Left lung (tissue), 10 donors: ENCODE measurements around the gene IL4R. TPM values are rescaled to one million over a fixed set of nuclear protein-coding genes. Genes with fewer than 3 reads are reported as not detected.

Source experiments
- ATAC-seq: fragments of 200-7000 bp; cut with Tn5 transposase; one replicate; pipeline ENCODE4 v1.9.1; 2020; ENCODE audit warnings: moderate library complexity
- DNase-seq, 4 donors: peaks; one replicate each; pipeline ENCODE4 v3.0.0-alpha.2; 2013 to 2020
- H3K27ac ChIP-seq, 2 donors: fragments of 200-600 bp; sonication (generic) in 1 of 2; one replicate each; pipeline versions ENCODE4 v1.5.0 to v1.8.0; 2020 to 2021
- H3K27me3 ChIP-seq, 2 donors: fragments of 200-600 bp; sonication (generic) in 1 of 2; one replicate each; pipeline versions ENCODE4 v1.5.0 to v1.8.0; 2020 to 2021
- H3K36me3 ChIP-seq, 2 donors: fragments of 200-600 bp; sonication (generic) in 1 of 2; one replicate each; pipeline versions ENCODE4 v1.5.0 to v1.8.0; 2020 to 2021
- H3K4me1 ChIP-seq, 2 donors: fragments of 200-600 bp; one replicate each; pipeline ENCODE4 v1.8.0; 2021
- H3K4me3 ChIP-seq, 2 donors: fragments of 200-600 bp; sonication (generic) in 1 of 2; one replicate each; pipeline versions ENCODE4 v1.5.0 to v1.8.0; 2020 to 2021; ENCODE audit warnings: mild to moderate bottlenecking in 1 of 2
- H3K9me3 ChIP-seq, 2 donors: fragments of 200-600 bp; sonication (generic) in 1 of 2; one replicate each; pipeline versions ENCODE4 v1.5.0 to v1.8.0; 2020 to 2021
- CTCF ChIP-seq, 2 donors: fragments of 200-600 bp; sonication (generic) in 1 of 2; IDR thresholded peaks; one replicate each; pipeline versions ENCODE4 v1.5.0 to v1.8.0; 2021; ENCODE audit warnings: antibody characterized with exemption in 2 of 2
- intact Hi-C, 2 donors: fragments of 100-400 bp; cut with DNase I; formaldehyde crosslinking; loops; one replicate each; pipeline versions ENCODE4 v1.11.2 to v1.14.2; 2022
- polyA plus RNA-seq, 6 donors: library from polyadenylated mRNA; unstranded; fragments of 120-200 nt; gene quantifications; one replicate each; pipeline ENCODE4 v1.2.1, GENCODE V29; 2013; ENCODE audit not compliant: insufficient read length in 6 of 6
- total RNA-seq, 2 donors: library from RNA; stranded (reverse); fragmentation: NEBNext Ultra II Directional; extraction: Animal tissue kit (Norgen Biotek cat#: 25700); gene quantifications; one replicate each; pipeline ENCODE4 v1.2.1, GENCODE V29; 2021
- donor health status: DM: no; HTN: yes; CAD: no.
- donor health status: DM: no; HTN: no; CAD: no.

IL4R gene
- total and polyA plus RNA-seq, 8 donors: 29.4 to 133 (median 35.9) TPM

GRCh38 chr16:27369806-27370205 lies 56.0 kb downstream of the IL4R start:
- ATAC-seq (no peak), DNase-seq (no peak)
- Histone ChIP-seq H3K4me3 (no peak overlapping the region), H3K36me3 (peaks cover 0 to 2% of the 10 kb centered on the region in 2 donors), H3K4me1 (peaks cover 3 to 42% of the 10 kb centered on the region in 2 donors), H3K9me3 (no peaks in the 10 kb centered on the region), H3K27me3 (no peaks in the 10 kb centered on the region), H3K27ac (no peak overlapping the region)
- TF ChIP-seq CTCF (IDR thresholded peaks at IDR 0.05): no peak
- intact Hi-C loops: loop anchor here in 1 of 2 donors (5.0 to 10.0 kb wide), 3 partner anchors 65 to 193 kb away; no protein-coding TSS in a partner anchor

GRCh38 chr16:27370318-27370717 lies 56.5 kb downstream of the IL4R start:
- no peak overlapping the region for H3K4me3 ChIP-seq
- intact Hi-C loops: loop anchor here in 1 of 2 donors (10.0 kb wide), 1 partner anchor 64 kb away; no protein-coding TSS in a partner anchor
- ATAC-seq (no peak), DNase-seq (no peak)
- peaks cover 3 to 42% of the 10 kb centered on the region in 2 donors for H3K4me1 ChIP-seq
- no peaks in the 10 kb centered on the region for H3K9me3 ChIP-seq
- no peaks in the 10 kb centered on the region for H3K27me3 ChIP-seq
- no peak for TF ChIP-seq CTCF (IDR thresholded peaks at IDR 0.05)
- no peaks in the 10 kb centered on the region for H3K36me3 ChIP-seq
- H3K27ac ChIP-seq: no peak overlapping the region

- H3K4me3 ChIP-seq: no peak overlapping the region
- DNase-seq (no peak), ATAC-seq (no peak)
- no peaks in the 10 kb centered on the region for H3K27me3 ChIP-seq
- intact Hi-C loops: loop anchor here in 1 of 2 donors (10.0 kb wide), 1 partner anchor 61 kb away; no protein-coding TSS in a partner anchor
- no peak overlapping the region for H3K27ac ChIP-seq
- no peak for TF ChIP-seq CTCF (IDR thresholded peaks at IDR 0.05)
- H3K9me3 ChIP-seq: no peaks in the 10 kb centered on the region
- H3K36me3 ChIP-seq: no peaks in the 10 kb centered on the region
- peaks cover 0 to 30% of the 10 kb centered on the region in 2 donors for H3K4me1 ChIP-seq
These were observed 59.5 kb downstream of the IL4R start for GRCh38 chr16:27373312-27373711.

- intact Hi-C loops: loop anchor here in 1 of 2 donors (10.0 kb wide), 1 partner anchor 60 kb away; no protein-coding TSS in a partner anchor
- peak overlapping the region; percentile 53 to 59 for H3K27ac ChIP-seq
- peaks cover 0 to 28% of the 10 kb centered on the region in 2 donors for H3K4me1 ChIP-seq
- peak; percentile 29 for ATAC-seq
- H3K4me3 ChIP-seq: no peak overlapping the region
- no peaks in the 10 kb centered on the region for H3K36me3 ChIP-seq
- TF ChIP-seq CTCF (IDR thresholded peaks at IDR 0.05): no peak
- no peaks in the 10 kb centered on the region for H3K9me3 ChIP-seq
- DNase-seq: no peak
- H3K27me3 ChIP-seq: no peaks in the 10 kb centered on the region
These were observed 60.5 kb downstream of the IL4R start for GRCh38 chr16:27374221-27374803.

GRCh38 chr16:27374804-27375425 lies 61.1 kb downstream of the IL4R start:
- DNase-seq: peak in 3 of 4 donors; percentile 36 to 81 (median 57)
- Histone ChIP-seq H3K9me3 (no peaks in the 10 kb centered on the region), H3K4me1 (peaks cover 0 to 28% of the 10 kb centered on the region in 2 donors), H3K4me3 (peak overlapping the region in 1 of 2 donors; percentile 3), H3K27ac (peak overlapping the region; percentile 53 to 59), H3K36me3 (no peaks in the 10 kb centered on the region), H3K27me3 (no peaks in the 10 kb centered on the region)
- intact Hi-C loops: loop anchor here in 1 of 2 donors (10.0 kb wide), 1 partner anchor 60 kb away; no protein-coding TSS in a partner anchor
- TF ChIP-seq CTCF (IDR thresholded peaks at IDR 0.05): peak; percentile 28 to 60
- peak; percentile 81 for ATAC-seq
